Measurements from ENCODE around the gene KDM7A.
"Not testable (repeated sequence)": the region's sequence is repeated elsewhere in the genome, so short reads cannot be mapped to it uniquely, and the experiment has no call there.

The KDM7A gene

DNA sequence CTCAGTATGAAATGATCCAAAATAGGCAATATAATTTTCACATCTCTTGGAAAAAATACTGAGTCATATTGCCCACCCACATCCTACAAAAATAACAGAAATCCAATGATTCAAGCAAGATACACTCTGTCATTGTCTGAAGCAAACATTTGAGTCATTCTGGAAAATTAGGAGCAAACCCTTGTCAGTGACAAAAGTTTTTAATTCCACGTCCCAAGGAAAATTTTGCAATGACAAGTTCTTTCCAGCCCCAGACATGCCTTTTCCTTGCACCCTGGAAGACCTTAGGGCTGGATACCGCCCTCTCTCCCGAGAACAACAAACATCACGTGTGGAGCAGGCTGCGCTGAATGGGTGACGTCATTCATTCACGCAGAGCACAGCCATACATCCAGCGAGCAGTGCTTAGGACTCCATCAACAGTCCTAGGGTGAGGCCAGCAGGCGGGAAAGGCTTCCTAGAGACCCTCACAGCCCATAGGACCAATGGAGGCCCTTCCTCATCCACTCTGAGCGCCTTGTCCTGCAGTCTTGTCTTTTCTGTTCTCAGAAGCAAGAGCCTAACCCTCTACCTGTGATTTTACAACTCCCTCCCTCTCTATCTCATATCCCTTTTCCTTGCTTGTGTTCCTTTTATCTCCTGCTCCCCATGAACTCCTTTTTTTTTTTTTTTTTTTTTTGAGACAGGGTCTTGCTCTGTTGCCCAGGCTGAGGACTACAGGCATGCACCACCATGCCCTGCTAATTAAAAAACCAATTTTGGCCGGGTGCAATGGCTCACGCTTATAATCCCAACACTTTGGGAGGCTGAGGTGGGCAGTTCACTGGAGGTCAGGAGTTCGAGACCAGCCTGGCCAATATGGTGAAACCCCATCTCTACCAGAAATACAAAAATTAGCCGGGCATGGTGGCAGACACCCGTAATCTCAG is 23.5 kb upstream of the KDM7A start:
- DNase-seq (ENCODE audit: low read depth) = no peak

DNA sequence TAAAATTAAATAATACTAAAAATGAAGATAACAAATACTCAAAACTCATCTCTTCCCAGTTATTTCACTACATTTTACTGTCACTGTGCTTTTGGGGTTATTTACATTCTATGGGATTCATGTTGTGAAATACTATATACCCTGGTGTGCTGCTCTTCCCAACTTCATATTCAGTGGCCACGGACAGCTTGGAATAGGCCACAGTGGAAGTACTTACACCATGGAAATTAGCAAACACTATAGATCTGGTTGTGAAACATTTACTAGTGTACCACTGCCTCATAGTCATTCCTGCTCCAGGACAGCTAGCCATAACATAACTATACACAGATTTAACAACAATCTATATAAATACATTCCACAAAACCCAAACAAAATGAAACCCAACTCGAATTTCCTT is 21.2 kb upstream of the KDM7A start:
- DNase-seq (ENCODE audit: low read depth) = no peak

DNA sequence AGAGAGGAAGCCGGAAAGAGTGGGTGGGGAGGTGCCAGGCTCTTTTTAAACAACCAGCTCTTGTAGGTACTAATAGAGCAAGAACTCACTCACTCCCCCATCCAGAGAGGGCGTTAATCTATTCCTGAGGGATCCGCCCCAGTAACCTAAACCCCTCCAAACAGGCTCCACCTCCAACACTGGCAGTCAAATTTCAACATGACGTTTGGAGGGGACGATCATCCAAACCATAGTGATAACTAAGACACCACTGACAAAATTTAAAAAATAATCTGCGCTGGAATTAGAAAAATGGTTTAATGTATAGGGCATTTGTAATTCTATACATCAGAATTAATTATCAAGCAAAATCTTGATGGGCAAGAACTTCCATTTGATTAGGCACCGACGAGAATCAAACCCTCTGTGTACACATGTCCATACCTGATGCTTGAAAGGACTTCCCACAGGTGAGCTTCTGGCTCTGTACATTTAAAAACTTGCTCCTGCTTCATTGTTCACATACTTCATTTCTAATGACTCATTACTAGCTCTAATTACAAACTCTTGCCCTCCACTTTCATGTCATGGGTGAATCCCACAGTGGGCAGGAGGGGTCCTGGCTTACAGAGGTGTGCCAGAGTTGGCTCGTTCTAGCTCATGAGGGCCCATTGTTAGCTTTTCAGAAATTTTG is 20.6 kb upstream of the KDM7A start:
- no peak for DNase-seq (ENCODE audit: low read depth)

DNA sequence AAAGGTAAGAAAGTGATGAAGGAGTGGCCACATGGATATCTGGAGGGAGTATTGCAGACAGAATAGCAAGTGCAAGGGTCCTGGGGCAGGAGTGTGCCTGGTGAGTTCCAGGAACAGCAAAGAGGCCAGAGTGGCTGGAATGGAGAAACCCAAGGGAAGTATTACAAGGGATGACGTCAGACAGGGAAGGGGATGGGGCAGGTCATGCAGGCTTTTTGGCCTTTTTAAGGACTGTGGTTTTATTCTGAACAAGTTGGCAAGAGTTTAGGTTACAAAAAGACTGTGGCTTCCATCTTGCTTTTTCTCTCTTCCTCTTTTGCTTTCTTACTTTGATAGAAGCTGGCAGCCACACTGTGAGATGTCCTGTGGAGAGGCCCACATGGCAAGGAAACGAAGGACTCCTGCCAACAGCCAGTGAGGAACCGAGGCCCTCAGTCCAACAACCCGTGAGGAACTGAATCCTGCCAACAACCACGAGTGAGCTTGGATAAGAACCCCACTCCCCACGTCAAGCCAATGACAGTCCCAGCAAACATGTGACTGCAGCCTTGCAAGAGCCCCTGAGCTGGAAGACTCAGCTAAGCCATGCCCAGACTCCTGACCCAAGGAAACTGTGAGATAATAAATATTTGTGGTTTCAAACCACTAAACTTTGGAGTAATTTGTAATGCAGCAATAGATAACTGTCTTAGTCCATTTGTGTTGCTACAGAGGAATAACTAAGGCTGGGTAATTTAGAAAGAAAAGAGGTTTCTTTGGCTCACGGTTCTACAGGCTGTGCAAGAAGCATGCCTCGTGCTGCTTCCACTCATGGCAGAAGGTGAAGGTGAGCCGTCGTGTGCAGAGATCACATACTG is 19.8 kb upstream of the KDM7A start:
- DNase-seq (ENCODE audit: low read depth) = no peak

DNA sequence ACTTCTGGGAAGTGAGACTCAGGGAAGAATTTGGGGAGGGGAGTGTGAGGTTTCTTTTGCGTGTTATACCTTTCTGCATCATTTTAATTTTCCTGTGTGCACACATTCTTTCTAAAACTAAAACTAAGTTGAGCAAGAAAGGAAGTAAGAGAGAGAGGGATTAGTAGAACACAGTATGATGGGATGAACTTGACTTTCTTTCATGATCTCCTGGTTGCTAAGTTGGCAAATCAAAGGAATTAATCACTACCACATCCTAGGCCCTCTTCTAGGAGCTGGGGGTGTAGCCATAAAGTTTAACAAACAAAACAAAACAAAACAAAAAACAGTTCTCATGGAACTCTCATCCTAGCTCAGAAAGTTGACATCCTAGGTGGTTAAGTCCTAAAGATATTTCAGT is 19.1 kb upstream of the KDM7A start:
- no peak for DNase-seq (ENCODE audit: low read depth)

DNA sequence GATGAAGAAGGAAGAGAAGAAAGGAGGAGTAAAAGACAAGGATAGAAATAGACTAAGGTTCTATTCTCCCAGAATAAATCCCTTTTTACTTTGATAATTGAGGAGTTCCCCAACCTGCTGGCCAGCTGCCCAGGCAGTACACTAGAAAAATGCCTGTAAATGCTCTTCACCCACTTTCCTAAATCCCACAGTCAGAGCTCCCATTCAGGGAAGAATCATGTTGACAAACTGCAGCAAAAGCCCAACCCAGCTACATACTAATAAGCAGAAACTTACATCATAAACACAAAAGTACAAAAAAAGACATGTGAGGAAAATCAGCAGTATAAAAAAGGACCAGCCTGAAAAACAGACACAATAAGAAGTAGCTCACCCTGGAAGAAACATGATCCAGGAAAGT is 15.8 kb upstream of the KDM7A start:
- DNase-seq (ENCODE audit: low read depth) = no peak

DNA sequence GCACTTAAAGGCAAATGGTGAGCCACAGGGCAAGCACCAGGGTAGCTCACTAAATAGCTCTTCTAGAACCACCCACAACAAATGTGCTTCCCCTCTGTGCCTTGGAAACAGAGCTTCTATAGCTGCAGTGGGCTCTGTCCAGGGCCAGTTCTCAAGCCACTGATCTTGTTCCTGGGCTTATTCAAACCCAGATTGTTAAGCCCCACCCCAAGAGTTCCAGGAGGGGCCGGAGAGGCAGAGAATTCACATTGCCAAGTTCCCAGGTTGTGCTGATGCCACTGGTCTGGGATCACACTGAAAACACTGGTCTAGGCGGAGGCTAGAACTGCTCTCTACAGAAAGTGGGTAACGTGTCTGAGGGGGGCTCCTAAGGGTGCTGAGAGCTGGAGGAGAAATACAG is 15.4 kb upstream of the KDM7A start:
- no peak for DNase-seq (ENCODE audit: low read depth)

DNA sequence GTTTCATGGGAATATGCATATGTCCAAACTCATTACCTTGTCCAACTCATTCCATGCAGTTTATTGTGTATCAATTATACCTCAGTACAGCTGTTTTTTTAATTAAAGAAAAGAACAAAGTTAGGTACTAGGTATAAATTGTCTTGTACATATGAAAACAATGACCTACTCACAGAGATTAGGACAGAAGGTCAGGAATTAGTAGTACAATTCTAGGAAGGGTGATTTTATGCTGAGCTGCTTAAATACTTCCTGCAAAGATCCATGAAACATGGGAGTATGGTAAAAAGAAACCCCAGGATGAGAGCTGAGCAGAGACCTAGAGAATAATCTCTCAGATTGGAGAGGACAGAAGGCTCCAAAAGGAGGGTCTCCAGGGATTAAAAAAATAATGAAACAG is 13.8 kb upstream of the KDM7A start:
- no peak for DNase-seq (ENCODE audit: low read depth)

DNA sequence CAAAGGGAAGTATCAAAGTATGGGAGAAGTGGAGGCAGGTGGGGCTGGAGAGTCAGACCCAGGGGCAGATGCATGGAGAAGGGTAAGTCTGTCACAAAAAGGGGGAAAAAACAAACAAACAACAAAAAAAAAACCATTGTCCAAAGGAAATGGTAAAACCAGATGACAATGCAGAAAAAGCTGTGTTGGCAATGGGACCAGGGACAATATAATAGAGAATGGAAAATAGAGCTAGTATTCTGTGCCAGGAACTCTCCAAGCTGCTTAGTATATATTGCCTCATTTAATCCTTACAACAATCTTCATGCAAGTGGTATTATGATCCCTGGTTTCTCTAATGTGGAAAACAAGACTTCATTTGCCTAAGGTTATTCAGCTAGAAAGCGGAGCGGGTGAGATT is 13.1 kb upstream of the KDM7A start:
- DNase-seq (ENCODE audit: low read depth) = no peak

DNA sequence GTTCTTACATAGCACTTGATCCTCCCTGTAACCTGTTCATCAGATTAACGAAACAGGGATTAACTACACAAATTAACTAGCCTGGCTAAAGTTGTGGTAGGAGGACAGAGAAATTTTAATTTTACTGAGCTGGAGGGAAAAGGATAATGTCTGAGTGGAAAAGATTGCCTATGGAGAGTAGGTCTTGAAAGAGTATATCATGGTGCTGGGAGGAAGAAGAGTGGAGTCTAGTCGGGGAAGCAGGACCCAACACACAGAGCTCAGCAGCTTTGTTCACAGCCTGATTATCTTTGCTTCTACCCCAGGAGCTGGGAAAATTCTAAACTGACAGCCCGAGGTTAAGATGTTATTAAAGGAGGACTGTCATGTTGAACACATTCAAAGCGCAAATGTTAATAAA is 6.1 kb upstream of the KDM7A start:
- DNase-seq (ENCODE audit: low read depth) = no peak

DNA sequence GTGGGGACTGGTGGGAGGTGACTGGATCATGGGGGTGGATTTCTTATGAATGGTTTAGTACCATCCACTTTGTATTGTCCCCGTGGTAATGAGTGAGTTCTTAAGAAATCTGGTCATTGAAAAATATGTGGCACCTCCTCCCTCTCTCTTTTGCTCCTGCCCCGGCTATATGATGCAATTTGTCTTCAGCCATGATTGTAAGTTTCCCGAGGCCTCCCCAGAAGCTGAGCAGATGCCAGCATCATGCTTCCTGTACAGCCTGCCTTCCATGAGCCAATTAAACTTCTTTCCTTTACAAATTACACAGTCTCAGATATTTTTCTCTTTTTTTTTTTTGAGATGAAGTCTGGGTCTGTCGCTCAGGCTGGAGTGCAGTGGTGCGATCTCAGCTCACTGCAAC is 2.6 kb upstream of the KDM7A start:
- DNase-seq (ENCODE audit: low read depth) = no peak

DNA sequence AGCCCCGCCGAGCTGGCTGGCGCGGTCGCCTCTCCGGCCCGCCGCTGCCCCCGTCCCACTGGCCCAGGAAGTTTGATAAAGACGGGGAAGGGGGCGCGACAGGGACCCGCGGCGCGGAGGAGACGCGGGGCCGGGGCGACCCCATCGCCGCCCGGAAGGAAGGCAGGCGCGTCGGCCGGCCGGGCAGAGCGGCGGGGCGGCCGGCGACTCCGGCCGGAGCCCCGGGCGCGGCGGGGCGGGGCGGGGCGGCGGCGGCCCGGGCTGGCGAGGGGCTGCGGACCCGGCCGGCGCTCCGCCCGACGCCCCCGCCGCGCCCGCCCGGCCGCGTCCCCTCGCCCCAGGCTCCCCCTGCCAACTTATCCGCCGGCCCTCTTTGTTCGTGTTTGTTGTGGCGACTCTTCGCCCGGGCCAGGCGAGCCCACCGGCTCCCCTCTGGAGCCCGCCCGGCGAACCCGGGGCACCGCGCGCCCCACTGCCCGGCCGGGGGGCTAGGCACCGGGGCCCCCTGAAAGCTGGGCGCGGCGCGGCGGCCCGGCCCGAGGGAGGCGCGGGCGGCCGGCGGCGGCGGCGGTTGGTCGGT is 571 bp downstream of the KDM7A start:
- DNase-seq (ENCODE audit: low read depth) = no peak

DNA sequence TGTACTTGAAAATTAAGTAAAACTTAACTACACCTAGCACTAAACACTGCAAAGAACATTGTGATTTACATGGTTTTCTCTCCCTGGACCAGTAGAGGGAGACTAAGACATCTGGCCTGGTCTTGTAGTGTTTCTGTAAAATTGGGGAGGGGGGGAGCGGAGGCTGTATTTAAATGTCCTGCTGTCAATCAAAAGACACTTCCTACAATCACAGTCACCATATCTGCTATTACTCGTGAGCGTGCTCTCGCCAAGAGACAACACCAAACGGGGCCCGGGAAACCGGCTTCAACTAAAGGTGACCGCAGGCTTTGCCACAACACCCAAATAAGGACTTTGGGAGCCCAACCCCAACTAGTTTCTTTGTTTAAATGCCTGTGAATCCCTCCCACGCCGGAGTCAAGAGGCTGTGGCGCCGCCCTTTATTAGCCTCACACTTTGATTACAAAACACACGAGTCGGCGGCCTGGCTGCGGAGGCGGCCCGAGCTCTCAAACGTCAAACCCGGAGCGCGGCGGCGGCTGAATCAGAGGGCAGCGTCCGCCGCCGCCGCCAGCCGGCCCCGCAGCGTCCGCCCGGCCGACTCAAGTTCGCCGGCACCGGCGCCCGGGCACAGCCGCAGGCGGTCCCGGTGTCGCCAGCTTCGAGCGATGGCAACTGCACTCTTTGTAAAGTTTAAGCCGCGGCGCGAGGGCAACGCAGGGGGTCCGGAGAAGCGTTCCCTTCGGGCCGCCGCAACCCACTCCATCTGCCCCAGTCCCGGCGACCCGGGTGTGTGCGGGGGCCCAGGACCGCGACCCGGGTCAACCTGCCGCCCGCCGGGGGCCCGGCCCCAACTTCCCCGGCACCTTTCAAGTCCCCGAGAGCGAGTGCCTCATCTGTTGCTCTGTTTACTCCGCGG is 1.3 kb downstream of the KDM7A start:
- peak; percentile 92 for DNase-seq (ENCODE audit: low read depth)

DNA sequence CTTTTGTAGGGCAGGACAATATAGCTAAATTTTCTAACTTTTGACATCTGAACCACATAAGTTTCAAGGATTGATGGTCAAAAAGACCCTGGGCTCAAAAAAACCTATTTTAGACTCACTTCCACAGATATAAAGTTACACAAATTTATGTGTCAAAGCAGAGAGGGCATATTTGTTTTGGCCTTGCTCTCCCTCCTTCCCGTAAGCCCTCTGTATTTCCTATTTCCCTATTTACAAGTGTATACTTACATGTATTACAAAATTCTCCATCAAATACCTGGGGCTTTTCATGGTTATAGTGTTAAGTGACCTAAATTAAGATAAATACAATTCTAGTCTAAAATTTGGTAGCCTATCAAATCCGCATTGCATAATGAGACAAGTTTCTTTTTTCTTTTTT is 2.6 kb downstream of the KDM7A start:
- DNase-seq (ENCODE audit: low read depth) = no peak

DNA sequence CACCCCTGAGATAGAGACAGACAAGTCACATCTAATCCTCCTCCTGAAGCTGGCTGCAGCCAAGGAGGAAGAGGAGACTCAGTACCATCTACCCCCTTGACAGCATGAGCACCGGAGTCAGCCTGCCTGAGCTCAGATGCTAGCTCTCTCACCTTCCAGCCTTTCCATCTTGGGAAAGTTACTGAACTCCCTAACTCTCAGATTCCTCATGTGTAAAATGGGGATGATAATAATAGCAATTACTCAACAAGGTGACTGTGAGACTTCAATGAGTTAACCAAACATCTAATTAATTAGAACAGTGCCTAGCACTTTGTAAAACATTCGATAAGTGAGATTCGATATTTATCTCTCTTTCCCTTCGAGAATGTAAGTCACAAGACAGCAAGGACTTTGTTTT is 6.4 kb downstream of the KDM7A start:
- DNase-seq (ENCODE audit: low read depth) = no peak

DNA sequence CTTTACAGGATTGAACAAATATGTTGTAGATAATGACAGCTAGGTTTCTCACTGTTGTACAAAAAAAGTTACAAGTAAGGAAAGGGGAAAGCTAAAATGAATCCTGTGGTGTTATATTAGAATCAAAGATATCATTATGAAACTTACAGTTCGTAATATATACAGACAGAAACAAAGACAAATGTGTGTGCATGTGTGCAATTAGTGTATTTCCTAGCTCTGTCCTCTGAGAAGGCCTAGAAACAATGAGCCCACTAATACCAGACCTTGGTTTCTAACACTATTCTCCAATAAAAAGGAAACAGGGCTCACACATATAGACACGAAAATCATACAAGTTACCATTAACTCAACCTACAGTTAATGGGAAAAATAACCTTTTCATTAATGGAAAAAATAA is 8.0 kb downstream of the KDM7A start:
- DNase-seq (ENCODE audit: low read depth) = no peak

DNA sequence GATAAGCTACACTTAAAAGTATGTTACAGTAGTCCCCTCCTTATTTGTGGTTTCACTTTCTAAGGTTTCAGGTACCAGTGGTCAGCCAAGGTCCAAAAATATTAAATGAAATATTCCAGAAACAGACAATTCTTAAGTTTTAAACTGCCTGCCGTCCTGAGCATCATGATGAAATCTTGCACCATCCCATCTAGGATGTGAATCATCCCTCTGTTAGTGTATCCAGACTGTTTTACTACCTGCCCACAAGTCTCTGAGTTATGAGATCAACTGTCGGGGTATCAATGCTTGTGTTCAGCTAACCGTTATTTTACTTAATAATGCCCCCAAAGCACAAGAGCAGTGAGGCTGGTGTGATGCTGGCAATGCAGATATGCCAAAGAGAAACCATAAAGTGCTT is 11.4 kb downstream of the KDM7A start:
- DNase-seq (ENCODE audit: low read depth) = peak; percentile 66

DNA sequence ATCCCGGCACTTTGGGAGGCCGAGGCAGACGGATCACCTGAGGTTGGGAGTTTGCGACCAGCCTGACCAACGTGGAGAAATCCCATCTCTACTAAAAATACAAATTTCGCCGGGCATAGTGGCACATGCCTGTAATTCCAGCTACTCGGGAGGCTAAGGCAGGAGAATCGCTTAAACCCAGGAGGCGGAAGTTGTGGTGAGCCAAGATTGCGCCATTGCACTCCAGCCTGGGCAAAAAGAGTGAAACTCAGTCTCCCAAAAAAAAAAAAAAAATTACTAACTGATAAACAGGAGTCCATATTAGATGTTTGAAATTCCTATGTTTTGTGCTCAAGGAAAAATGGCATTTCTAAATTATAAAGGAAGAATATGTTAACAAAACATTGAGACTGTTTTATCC is 14.7 kb downstream of the KDM7A start:
- DNase-seq (ENCODE audit: low read depth) = not testable (repeated sequence)

DNA sequence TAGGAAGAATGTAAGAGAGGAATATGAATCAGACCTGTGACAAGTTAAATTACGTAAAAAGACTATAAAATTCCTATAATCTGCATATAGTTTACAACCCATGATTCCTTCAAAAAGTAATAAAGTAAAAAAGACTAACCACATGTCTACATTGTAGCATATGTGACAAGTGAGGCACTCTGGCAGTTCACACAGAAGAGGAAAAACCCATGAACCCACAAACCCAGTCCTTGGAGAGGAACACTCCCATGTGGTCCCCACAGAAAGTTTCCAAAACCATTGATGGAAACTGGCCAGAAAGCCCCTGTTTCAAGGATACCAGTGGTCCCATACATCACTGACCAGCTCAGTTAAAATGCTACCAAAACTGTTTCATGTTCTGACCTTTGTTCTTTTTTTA is 15.7 kb downstream of the KDM7A start:
- no peak for DNase-seq (ENCODE audit: low read depth)

DNA sequence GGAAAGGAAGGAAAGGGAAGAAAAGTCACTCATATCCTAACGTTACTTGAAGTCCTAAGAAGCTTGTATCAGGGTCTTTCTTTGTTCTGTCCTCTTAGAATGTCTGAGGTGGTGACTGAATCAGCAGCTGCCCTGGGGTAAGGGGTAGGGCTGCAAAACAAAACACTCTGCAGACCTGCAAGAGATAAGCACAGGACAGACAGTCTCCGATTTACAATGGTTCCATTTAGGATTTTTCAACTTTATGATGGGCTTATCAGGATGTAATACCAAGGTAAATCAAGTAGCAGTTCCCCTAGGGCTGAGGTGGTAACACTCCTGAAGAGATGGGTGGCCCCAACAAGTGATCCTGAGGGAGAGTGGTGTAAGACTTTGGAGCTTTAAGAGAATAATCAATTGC is 16.5 kb downstream of the KDM7A start:
- DNase-seq (ENCODE audit: low read depth) = no peak

DNA sequence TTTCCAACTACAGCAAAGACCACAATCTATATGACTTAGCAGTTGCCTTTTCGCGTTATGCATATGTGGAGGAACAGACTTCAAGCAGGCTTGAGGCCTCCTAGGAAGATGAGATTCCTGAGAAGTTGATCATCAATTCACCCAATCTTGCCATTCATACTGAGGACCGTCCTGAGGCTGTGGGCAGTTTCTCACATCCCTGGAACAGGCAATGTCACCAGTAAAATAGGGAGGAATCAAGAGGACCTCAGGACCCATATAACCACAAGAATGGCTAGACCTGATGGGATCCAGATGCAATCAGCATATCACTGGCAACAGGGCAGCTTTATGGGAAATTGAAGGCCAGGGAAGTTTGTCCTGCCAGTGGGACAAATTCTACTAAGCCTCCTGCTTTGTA is 17.3 kb downstream of the KDM7A start:
- peak; percentile 64 for DNase-seq (ENCODE audit: low read depth)
